ENCODE measurements around the gene EN2. TPM values are rescaled to one million over a fixed set of nuclear protein-coding genes. Genes with fewer than 3 reads are reported as not detected.

The EN2 gene
- total RNA-seq, 1 donor from 2014 or later = 0.91 TPM

- DNase-seq (ENCODE audit: low read depth) = no peak
Observed at GRCh38 chr7:155484483-155485399, 26.8 kb downstream of the EN2 start.

GRCh38 chr7:155486783-155487508 lies 29.0 kb downstream of the EN2 start:
- no peak for DNase-seq (ENCODE audit: low read depth)

- DNase-seq (ENCODE audit: low read depth) = no peak
Observed at GRCh38 chr7:155487509-155488482, 29.9 kb downstream of the EN2 start.

- DNase-seq (ENCODE audit: low read depth) = no peak
Observed at GRCh38 chr7:155488483-155489127, 30.7 kb downstream of the EN2 start.

GRCh38 chr7:155489158-155489840 lies 31.4 kb downstream of the EN2 start:
- DNase-seq (ENCODE audit: low read depth) = no peak

- DNase-seq (ENCODE audit: low read depth) = no peak
Observed at GRCh38 chr7:155489862-155490696, 32.1 kb downstream of the EN2 start.

- DNase-seq (ENCODE audit: low read depth) = peak; percentile 35
Observed at GRCh38 chr7:155490697-155491628, 33.0 kb downstream of the EN2 start.

GRCh38 chr7:155491812-155492211 lies 33.9 kb downstream of the EN2 start:
- no peak for DNase-seq (ENCODE audit: low read depth)

GRCh38 chr7:155493744-155494538 lies 36.0 kb downstream of the EN2 start:
- DNase-seq (ENCODE audit: low read depth) = no peak

GRCh38 chr7:155494551-155494950 lies 36.6 kb downstream of the EN2 start:
- no peak for DNase-seq (ENCODE audit: low read depth)

- peak; percentile 61 for DNase-seq (ENCODE audit: low read depth)
Observed at GRCh38 chr7:155495440-155496248, 37.7 kb downstream of the EN2 start.

GRCh38 chr7:155496267-155497005 lies 38.5 kb downstream of the EN2 start:
- no peak for DNase-seq (ENCODE audit: low read depth)

- no peak for DNase-seq (ENCODE audit: low read depth)
Observed at GRCh38 chr7:155497149-155497901, 39.4 kb downstream of the EN2 start.

GRCh38 chr7:155505422-155505793 lies 47.5 kb downstream of the EN2 start:
- DNase-seq (ENCODE audit: low read depth) = no peak

- no peak for DNase-seq (ENCODE audit: low read depth)
Observed at GRCh38 chr7:155506854-155507337, 49.0 kb downstream of the EN2 start.
